ENCODE measurements around the gene TFCP2. TPM values are rescaled to one million over a fixed set of nuclear protein-coding genes. Genes with fewer than 3 reads are reported as not detected.

Gene TFCP2
- total and polyA plus RNA-seq, 2 of the 13 experiments (the other 11 are each of a cell fraction or from before 2014, with no cell fraction given): 7.6 to 10.0 TPM

DNA sequence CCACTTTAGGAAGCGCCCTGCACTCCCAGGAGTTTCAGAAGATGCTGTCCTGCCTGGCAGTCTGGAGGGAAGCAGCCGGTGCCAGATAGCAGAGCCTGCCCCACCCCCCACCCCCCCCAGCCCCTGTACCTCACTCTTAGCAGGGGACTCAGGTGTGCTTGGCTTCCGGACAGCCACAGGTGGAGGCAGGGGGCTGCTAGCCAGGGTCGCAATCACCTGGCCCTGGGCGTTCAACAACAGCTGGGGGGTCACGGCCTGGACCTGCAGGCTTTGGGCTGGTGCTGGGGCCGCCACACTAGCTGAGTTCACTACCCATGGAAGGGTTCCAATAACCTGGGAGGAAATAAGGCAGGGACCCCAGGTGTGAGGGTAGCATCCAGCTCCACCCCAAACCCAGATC, 22.9 kb upstream of the TFCP2 start (continued):
- TF ChIP-seq PHB2 (IDR thresholded peaks at IDR 0.05; ENCODE audit: partially characterized antibody) (no peak), ZSCAN29 (CRISPR knock-in tag; conservative IDR thresholded peaks at IDR 0.05) (no peak), MAFG (CRISPR knock-in tag; IDR thresholded peaks at IDR 0.05) (no peak), RELA (CRISPR knock-in tag; IDR thresholded peaks at IDR 0.05) (no peak)

DNA sequence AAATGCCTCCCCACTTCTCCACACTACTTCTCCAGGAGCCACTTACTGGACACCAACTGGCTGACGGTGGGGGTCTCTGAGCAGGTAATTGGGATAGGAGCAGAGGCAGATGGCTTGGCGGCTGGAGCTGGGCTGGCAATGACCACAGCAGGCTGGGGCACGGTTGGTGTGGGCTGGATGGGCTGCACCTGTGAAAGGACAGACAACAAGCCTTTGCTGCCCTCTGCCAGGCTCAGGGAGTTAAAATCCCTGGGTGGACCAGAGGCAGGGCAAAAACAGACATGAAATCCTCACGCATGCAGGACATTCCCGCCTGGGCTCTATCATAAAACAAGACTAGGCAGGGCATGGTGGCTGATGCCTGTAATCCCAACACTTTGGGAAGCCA, 19.3 kb upstream of the TFCP2 start:
- Histone ChIP-seq H3K4me3 (replicated peaks in 1 of 3; ENCODE audit: insufficient read depth in 1 of 3, low read depth in 2 of 3, low read length in 3 of 3) (no peak overlapping the region), H3K4me1 (ENCODE audit: insufficient read depth, low read length) (peaks cover 11% of the 10 kb centered on the region), H2AFZ (ENCODE audit: low read length) (no peak overlapping the region), H3K79me2 (ENCODE audit: insufficient read depth, low read length) (no peaks in the 10 kb centered on the region), H3K4me2 (ENCODE audit: low read depth, low read length) (no peak overlapping the region), H3K9me3 (ENCODE audit: low read length) (no peaks in the 10 kb centered on the region), H3K27me3 (ENCODE audit: control insufficient read depth in 1 of 2, insufficient read depth in 2 of 2, low read length in 2 of 2) (peaks cover 0 to 14% of the 10 kb centered on the region in 2 experiments; a peak in 3 of 5 replicates), H3K9ac (ENCODE audit: insufficient read depth, low read depth, low read length) (no peak overlapping the region), H3K36me3 (replicated peaks in 1 of 2; ENCODE audit: control insufficient read depth in 1 of 2, insufficient read depth in 2 of 2, low read length in 2 of 2) (no peaks in the 10 kb centered on the region), H3K27ac (ENCODE audit: extremely low read length, insufficient read depth, low read length) (no peak overlapping the region), H4K20me1 (ENCODE audit: insufficient read depth, low read length) (no peaks in the 10 kb centered on the region)
- ATAC-seq (peak; percentile 38; the same call in 2 of the 3 replicates), FAIRE-seq (no peak), DNase-seq (ENCODE audit: low spot score) (no peak)
- 80% methylated on average over 1 of the region's 5 CpGs for WGBS (ENCODE audit: low lambda C conversion rate)
- no TSS peak for BruUV-seq (replicated peaks)
- intact Hi-C loops (cut with micrococcal nuclease; ENCODE audit: unreplicated experiment) (no loop called here), in situ Hi-C loops (cut with HindIII; ENCODE audit: extremely low pct_ligation_motif_present, low pct_unique_long_range_greater_than_20kb) (no loop called here)
- ChIA-PET CTCF (ENCODE audit: low intra/inter-chr PET ratio, low total read pairs) (no interaction called here), POLR2A (no interaction called here)
- TF ChIP-seq STAG1 (CRISPR knock-in tag; IDR thresholded peaks at IDR 0.05): peak; percentile 41
- TF ChIP-seq, protein P1, sequence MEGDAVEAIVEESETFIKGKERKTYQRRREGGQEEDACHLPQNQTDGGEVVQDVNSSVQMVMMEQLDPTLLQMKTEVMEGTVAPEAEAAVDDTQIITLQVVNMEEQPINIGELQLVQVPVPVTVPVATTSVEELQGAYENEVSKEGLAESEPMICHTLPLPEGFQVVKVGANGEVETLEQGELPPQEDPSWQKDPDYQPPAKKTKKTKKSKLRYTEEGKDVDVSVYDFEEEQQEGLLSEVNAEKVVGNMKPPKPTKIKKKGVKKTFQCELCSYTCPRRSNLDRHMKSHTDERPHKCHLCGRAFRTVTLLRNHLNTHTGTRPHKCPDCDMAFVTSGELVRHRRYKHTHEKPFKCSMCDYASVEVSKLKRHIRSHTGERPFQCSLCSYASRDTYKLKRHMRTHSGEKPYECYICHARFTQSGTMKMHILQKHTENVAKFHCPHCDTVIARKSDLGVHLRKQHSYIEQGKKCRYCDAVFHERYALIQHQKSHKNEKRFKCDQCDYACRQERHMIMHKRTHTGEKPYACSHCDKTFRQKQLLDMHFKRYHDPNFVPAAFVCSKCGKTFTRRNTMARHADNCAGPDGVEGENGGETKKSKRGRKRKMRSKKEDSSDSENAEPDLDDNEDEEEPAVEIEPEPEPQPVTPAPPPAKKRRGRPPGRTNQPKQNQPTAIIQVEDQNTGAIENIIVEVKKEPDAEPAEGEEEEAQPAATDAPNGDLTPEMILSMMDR (CRISPR knock-in tag; IDR thresholded peaks at IDR 0.05): peak; percentile 37
- no peak for TF ChIP-seq EHMT2 (IDR thresholded peaks at IDR 0.05; ENCODE audit: borderline replicate concordance, low read depth, low read length)
- TF ChIP-seq, protein P2, sequence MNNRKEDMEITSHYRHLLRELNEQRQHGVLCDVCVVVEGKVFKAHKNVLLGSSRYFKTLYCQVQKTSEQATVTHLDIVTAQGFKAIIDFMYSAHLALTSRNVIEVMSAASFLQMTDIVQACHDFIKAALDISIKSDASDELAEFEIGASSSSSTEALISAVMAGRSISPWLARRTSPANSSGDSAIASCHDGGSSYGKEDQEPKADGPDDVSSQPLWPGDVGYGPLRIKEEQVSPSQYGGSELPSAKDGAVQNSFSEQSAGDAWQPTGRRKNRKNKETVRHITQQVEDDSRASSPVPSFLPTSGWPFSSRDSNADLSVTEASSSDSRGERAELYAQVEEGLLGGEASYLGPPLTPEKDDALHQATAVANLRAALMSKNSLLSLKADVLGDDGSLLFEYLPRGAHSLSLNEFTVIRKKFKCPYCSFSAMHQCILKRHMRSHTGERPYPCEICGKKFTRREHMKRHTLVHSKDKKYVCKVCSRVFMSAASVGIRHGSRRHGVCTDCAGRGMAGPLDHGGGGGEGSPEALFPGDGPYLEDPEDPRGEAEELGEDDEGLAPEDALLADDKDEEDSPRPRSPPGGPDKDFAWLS (CRISPR knock-in tag; IDR thresholded peaks at IDR 0.05; ENCODE audit: borderline replicate concordance): no peak
- TF ChIP-seq AGO2 (optimal IDR thresholded peaks at IDR 0.05; ENCODE audit: low read depth, low read length): no peak
- no peak for TF ChIP-seq NCOA1 (CRISPR knock-in tag; IDR thresholded peaks at IDR 0.05)

Measured in HepG2 (cell line).